PC-9 (cell line): ENCODE results near the gene RIOK3. TPM values are rescaled to one million over a fixed set of nuclear protein-coding genes. Genes with fewer than 3 reads are reported as not detected.

Experiments
- BruUV-seq: library from RNA; stranded (reverse); fragments of 400-500 nt; replicated peaks from 2 replicates; lab custom pipeline; 2021; lab: Mats Ljungman, UMichigan
- CTCF ChIA-PET: fragments of 300-600 bp; sonication (Branson Sonifier 250); formaldehyde crosslinking; loops from one replicate; lab custom pipeline; 2022; ENCODE audit warnings: antibody characterized with exemption; lab: Charles Lee
- POLR2A ChIA-PET: fragments of 300-600 bp; sonication (Branson Sonifier 250); formaldehyde crosslinking; loops from one replicate; lab custom pipeline; 2022; ENCODE audit warnings: antibody characterized with exemption; ENCODE audit not compliant: unreplicated experiment; lab: Charles Lee
- DNase-seq, 2 experiments: peaks; one replicate each; pipeline versions ENCODE4 v3.0.0 to v3.0.0-alpha.2; 2015 to 2022; ENCODE audit warnings: mixed read lengths in 1 of 2
- H2AFZ ChIP-seq: fragments of 200-600 bp; sonication (generic); 2 replicates; pipeline ENCODE4 v1.8.1; 2017; ENCODE audit warnings: antibody characterized with exemption
- H3F3A ChIP-seq: fragments of 200-600 bp; sonication (generic); 2 replicates; pipeline ENCODE4 v1.8.1; 2017; ENCODE audit warnings: antibody characterized with exemption, mild to moderate bottlenecking, low read depth; ENCODE audit not compliant: insufficient read depth
- H3K27ac ChIP-seq: fragments of 200-600 bp; sonication (generic); 2 replicates; pipeline ENCODE4 v1.6.1; 2016; ENCODE audit warnings: mixed run types
- H3K27me3 ChIP-seq: fragments of 200-600 bp; sonication (generic); 2 replicates; pipeline ENCODE4 v1.6.1; 2016; ENCODE audit warnings: low read depth, mixed run types; ENCODE audit not compliant: insufficient read depth
- H3K36me3 ChIP-seq: fragments of 200-600 bp; sonication (generic); 2 replicates; pipeline ENCODE4 v1.6.1; 2016; ENCODE audit warnings: low read depth, mixed run types
- H3K4me1 ChIP-seq: fragments of 200-600 bp; sonication (generic); replicated peaks from 2 replicates; pipeline ENCODE4 v1.6.1; 2016; ENCODE audit warnings: mixed run types; ENCODE audit not compliant: insufficient read depth
- H3K4me2 ChIP-seq: fragments of 200-600 bp; sonication (generic); 2 replicates; pipeline ENCODE4 v1.6.1; 2017; ENCODE audit warnings: mixed run types
- H3K4me3 ChIP-seq: fragments of 200-600 bp; sonication (generic); 2 replicates; pipeline ENCODE4 v1.6.1; 2016; ENCODE audit warnings: mixed run types
- H3K79me2 ChIP-seq: fragments of 200-600 bp; sonication (generic); 2 replicates; pipeline ENCODE4 v1.6.1; 2017; ENCODE audit warnings: low read depth, mixed run types
- H3K9me2 ChIP-seq: fragments of 200-600 bp; sonication (generic); 2 replicates; pipeline ENCODE4 v1.8.1; 2017; ENCODE audit warnings: mild to moderate bottlenecking; ENCODE audit not compliant: insufficient read depth
- H3K9me3 ChIP-seq: fragments of 200-600 bp; sonication (generic); 2 replicates; pipeline ENCODE4 v1.8.1; 2016; ENCODE audit warnings: low read depth; ENCODE audit not compliant: insufficient read depth
- H4K20me1 ChIP-seq: fragments of 200-600 bp; sonication (generic); 2 replicates; pipeline ENCODE4 v1.8.1; 2017; ENCODE audit not compliant: insufficient read depth
- CTCF ChIP-seq: fragments of 200-600 bp; sonication (generic); conservative IDR thresholded peaks from 2 replicates; pipeline ENCODE4 v1.6.1; 2017; ENCODE audit warnings: mixed run types, antibody characterized with exemption, mild to moderate bottlenecking, moderate library complexity
- EZH2 ChIP-seq: fragments of 200-600 bp; sonication (generic); IDR thresholded peaks from 2 replicates; pipeline ENCODE4 v1.8.0; 2017; ENCODE audit warnings: antibody characterized with exemption, low read depth
- intact Hi-C: fragments of 100-400 bp; cut with micrococcal nuclease; formaldehyde crosslinking; loops from one replicate; pipeline ENCODE4 v1.10.0; 2022; ENCODE audit not compliant: unreplicated experiment
- total RNA-seq: library from RNA; stranded (reverse); gene quantifications from 2 replicates; pipeline ENCODE4 v1.2.3, GENCODE V29; 2021

Gene RIOK3
- total RNA-seq, 1 experiment from 2014 or later, result 39.9 TPM

GRCh38 chr18:23498117-23498516, 45.0 kb downstream of the RIOK3 start:
- ChIA-PET CTCF (interaction anchor here (0.6 to 0.7 kb wide), 2 partner anchors 129 to 343 kb away, joined by 3 read pairs; no protein-coding TSS in a partner anchor), POLR2A (interaction anchor here (0.6 kb wide), 1 partner anchor 10 kb away, joined by 4 read pairs; no protein-coding TSS in a partner anchor)
- no peak overlapping the region for H3K4me3 ChIP-seq
- H3K27ac ChIP-seq, result no peak overlapping the region
- no peak overlapping the region for H2AFZ ChIP-seq
- BruUV-seq, result no TSS peak
- H3K4me2 ChIP-seq, result no peak overlapping the region
- H3K36me3 ChIP-seq, result no peaks in the 10 kb centered on the region
- H4K20me1 ChIP-seq, result no peaks in the 10 kb centered on the region
- intact Hi-C loops, result loop anchor here (2.0 kb wide), 1 partner anchor 205 kb away; no protein-coding TSS in a partner anchor
- TF ChIP-seq CTCF, result no peak
- no peak for TF ChIP-seq EZH2
- DNase-seq, result no peak
- H3K9me3 ChIP-seq, result no peaks in the 10 kb centered on the region
- no peaks in the 10 kb centered on the region for H3F3A ChIP-seq
- H3K4me1 ChIP-seq, result peaks cover 16% of the 10 kb centered on the region
- no peaks in the 10 kb centered on the region for H3K9me2 ChIP-seq
- no peaks in the 10 kb centered on the region for H3K79me2 ChIP-seq
- no peaks in the 10 kb centered on the region for H3K27me3 ChIP-seq

- H3K27ac ChIP-seq, result no peak overlapping the region
- H3K4me2 ChIP-seq, result no peak overlapping the region
- peaks cover 2% of the 10 kb centered on the region for H3K79me2 ChIP-seq
- no peak overlapping the region for H3K4me3 ChIP-seq
- intact Hi-C loops, result loop anchor here (2.0 kb wide), 1 partner anchor 204 kb away; no protein-coding TSS in a partner anchor
- H4K20me1 ChIP-seq, result no peaks in the 10 kb centered on the region
- no TSS peak for BruUV-seq
- no peaks in the 10 kb centered on the region for H3K9me3 ChIP-seq
- H3K36me3 ChIP-seq, result no peaks in the 10 kb centered on the region
- no peak overlapping the region for H2AFZ ChIP-seq
- H3F3A ChIP-seq, result no peaks in the 10 kb centered on the region
- H3K27me3 ChIP-seq, result no peaks in the 10 kb centered on the region
- TF ChIP-seq EZH2, result no peak
- TF ChIP-seq CTCF, result peak; percentile 69
- peak in 1 of 2 experiments; percentile 24 for DNase-seq
- POLR2A ChIA-PET, result interaction anchor here (0.6 kb wide), 1 partner anchor 11 kb away, joined by 4 read pairs; no protein-coding TSS in a partner anchor
- no peaks in the 10 kb centered on the region for H3K9me2 ChIP-seq
- CTCF ChIA-PET, result interaction anchor here (0.6 to 0.7 kb wide), 2 partner anchors 128 to 342 kb away, joined by 3 read pairs; no protein-coding TSS in a partner anchor
- H3K4me1 ChIP-seq, result peaks cover 16% of the 10 kb centered on the region
Observed at GRCh38 chr18:23498877-23499276, 45.8 kb downstream of the RIOK3 start.

- no peak for TF ChIP-seq CTCF
- TF ChIP-seq EZH2, result no peak
- no peaks in the 10 kb centered on the region for H3K9me3 ChIP-seq
- H4K20me1 ChIP-seq, result 0 out of 2 replicates have a peak, but pooled peaks cover 2% of the 10 kb centered on the region
- BruUV-seq, result no TSS peak
- H3K9me2 ChIP-seq, result no peaks in the 10 kb centered on the region
- H2AFZ ChIP-seq, result no peak overlapping the region
- CTCF ChIA-PET, result interaction anchor here (0.6 kb wide), 1 partner anchor 419 kb away, joined by 5 read pairs; no protein-coding TSS in a partner anchor
- H3K4me3 ChIP-seq, result no peak overlapping the region
- POLR2A ChIA-PET, result no interaction called here
- peaks cover 18% of the 10 kb centered on the region for H3K4me1 ChIP-seq
- H3F3A ChIP-seq, result no peaks in the 10 kb centered on the region
- H3K79me2 ChIP-seq, result peaks cover 7% of the 10 kb centered on the region
- no peak for DNase-seq
- intact Hi-C loops, result loop anchor here (2.0 kb wide), 1 partner anchor 203 kb away; no protein-coding TSS in a partner anchor
- H3K4me2 ChIP-seq, result no peak overlapping the region
- no peaks in the 10 kb centered on the region for H3K27me3 ChIP-seq
- H3K27ac ChIP-seq, result no peak overlapping the region
- H3K36me3 ChIP-seq, result no peaks in the 10 kb centered on the region
Observed at GRCh38 chr18:23499291-23499781, 46.2 kb downstream of the RIOK3 start.
